HG03095 (cell line): ENCODE measurements around the gene MAST4.

Experiments used
- ATAC-seq: cut with Tn5 transposase; IDR thresholded peaks from one replicate; pipeline ENCODE4 v1.9.1; 2021; ENCODE audit warnings: moderate library complexity; ENCODE audit not compliant: unreplicated experiment

The MAST4 gene

DNA sequence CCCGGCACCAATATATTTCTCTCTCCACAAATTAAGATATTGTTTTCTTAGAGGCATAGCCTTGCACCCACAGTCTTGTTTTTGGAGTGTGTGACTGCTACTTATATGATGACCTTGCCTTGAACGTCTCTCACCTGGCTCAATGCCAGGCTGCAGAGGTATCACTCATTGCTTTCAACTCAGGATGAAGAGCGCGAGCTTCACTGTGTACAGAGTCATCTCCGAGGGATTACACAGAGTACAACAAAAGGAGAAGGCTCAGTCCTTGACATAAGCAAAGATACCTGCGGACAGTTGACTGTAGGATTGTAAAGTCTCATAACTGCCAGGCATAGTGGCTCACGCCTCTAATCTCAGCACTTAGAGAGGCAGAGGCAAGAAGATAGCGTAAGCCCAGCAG, 546.6 kb downstream of the MAST4 start:
- no peak for ATAC-seq

GRCh38 chr5:67143549-67143948, 547.4 kb downstream of the MAST4 start:
- no peak for ATAC-seq

DNA sequence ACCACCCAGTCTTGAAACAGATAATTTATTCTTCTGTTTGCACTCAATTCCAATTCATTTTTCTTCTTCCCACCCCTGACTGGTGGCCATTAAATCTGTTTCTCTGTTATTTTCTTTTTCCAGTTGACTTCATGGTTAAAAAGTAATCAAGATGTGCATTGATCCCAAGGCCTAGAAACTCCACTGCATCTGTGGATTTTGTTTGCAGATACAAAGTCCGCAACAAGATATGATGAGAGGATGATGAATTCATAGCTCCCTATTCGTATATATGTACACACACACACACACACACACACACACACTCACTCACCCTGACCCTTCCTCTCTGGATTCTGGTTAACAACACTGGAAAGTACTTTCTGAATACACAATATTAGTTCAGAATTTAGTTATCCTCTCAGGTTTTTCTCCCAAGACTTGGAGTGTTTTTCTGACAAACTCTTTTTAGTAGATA, 548.0 kb downstream of the MAST4 start:
- ATAC-seq: no peak

DNA sequence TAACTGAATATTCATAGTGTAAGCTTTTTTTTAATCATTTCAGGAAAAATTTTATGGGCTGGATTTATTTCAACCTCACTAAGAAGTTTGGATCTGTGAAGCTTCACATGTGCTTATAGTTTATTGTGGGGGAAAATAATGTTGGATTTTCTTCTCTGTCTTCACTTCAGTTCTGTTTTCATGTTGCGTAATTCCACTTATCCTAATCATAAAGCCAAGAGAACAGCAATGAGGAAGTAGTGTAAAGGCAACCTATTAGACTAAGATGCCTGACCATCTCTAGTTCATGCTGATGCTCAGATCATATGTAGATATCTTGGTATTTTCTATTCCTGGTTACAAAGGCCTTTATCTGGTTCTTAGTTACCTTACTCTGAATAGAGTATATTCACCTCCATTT, 550.4 kb downstream of the MAST4 start:
- no peak for ATAC-seq

DNA sequence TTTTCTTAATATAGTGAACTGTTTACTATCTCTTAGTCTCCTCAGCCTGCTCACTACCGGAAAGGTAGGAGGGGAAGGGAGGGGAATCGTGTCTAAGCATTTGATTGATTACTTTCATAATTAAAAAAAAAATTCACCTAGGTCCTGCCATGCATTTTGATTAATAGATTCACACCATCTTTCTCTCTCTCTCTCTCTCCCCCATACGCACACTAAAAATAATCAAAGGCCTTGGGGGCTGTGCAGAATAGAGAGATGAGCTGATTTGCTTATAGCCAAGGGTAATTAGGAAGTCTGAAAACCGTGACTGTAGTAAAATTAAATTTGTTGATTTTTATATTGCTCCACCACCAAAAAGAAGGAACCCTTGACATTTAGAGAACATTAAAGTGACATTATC, 550.8 kb downstream of the MAST4 start:
- no peak for ATAC-seq

DNA sequence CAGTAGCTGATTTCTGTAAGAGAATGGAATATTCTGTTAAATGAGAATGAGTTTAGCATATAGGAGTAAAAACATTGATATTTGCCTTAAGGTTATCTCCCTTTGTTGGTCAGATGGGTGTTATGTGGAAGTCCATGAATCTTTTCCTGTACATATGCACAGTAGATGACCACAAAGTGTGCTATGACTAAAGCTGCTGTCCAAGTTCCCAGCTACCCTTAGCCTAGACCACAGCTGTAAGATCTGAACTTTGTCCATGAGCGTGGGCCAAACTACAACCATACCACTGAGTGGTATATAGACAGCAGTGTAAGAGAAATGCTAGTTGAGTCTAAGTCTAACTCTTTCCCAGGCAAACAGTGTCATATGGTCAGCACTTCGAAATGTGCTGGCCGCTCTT, 551.6 kb downstream of the MAST4 start:
- no peak for ATAC-seq

GRCh38 chr5:67149057-67149950, 553.1 kb downstream of the MAST4 start:
- no peak for ATAC-seq

DNA sequence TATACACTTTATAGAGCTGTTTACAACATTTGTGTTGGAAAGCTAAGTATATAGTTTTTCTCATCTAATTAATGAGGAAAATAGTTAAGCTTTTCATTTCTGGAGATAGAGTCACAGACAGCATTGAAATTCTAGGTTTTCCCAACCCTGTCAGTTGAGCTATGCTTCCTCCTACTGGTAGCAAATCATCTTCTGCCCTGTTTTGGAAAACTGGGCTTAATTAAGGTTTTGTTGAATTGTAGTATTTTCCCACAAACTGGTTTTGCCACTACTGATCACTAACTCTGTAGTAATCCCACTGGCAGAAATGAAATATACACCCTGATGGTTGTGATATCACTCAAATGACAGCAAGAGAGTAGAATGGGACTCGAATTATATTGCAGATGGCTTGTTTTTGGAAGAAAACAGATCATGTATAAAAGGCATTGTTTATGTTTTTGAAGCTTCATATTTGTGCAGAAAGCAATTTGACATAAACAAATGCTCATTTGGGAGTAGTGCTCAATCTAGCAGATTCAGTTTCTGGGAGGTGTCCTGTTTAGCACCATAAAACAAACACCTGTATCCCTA, 553.8 kb downstream of the MAST4 start:
- no peak for ATAC-seq

DNA sequence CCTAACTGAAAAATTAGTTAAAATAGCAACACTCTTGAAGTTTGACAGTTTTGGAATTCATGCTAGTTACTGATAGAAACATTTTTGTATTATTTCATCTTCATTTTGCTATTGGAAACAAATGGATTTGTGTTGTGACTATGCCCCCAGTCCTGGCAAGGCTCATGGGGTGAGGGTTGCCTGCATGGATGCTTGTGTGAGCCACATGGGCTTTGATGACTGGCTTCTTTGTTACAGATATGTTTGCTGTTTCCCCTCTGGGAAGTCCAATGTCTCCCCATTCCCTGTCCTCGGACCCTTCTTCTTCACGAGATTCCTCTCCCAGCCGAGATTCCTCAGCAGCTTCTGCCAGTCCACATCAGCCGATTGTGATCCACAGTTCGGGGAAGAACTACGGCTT, 556.2 kb downstream of the MAST4 start:
- no peak for ATAC-seq

DNA sequence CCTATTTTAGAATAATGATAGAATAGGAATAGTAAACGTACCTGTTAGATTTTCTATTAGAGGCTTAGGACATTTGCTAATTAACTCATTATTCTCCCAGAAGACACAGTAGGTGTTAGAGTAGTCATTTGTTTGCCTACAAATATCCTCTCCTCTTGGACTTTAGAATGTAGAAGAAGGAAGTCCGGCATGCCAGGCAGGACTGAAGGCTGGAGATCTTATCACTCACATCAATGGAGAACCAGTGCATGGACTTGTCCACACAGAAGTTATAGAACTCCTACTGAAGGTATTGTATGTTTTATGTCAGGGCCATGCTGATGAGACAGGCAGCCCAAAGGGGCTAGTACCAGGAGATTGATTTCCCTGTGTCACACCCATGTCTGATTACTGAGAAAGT, 557.1 kb downstream of the MAST4 start:
- no peak for ATAC-seq

DNA sequence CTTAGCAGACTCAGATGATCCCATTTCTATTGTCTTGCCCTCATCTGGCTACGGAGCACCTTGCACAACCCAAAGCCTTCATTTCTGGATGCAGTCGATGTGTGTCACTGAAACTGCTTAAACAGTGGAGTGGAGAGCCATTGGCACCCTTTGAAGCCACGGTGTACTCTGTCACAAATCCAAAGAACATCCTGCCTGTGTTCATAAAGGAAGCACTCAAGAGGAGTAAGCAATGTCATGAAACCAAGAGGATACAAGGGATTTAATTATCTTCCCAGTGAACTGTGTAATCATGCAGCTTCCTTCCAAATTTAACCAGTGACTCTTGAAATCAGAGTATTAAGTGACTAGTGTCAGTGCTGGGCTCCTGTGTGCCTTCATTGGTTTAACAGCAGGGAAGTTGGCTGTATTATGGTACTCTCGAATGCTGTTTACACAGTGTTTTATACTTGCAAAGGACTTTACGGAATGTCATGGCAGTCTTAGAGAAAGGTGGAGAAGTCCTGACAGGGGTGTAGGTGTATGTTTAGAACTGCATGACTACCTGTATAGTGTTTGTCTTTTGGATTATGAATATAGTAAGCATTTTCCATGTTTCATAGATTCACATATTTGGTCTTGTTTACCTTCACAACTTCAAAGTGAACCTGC, 558.5 kb downstream of the MAST4 start:
- ATAC-seq: no peak

DNA sequence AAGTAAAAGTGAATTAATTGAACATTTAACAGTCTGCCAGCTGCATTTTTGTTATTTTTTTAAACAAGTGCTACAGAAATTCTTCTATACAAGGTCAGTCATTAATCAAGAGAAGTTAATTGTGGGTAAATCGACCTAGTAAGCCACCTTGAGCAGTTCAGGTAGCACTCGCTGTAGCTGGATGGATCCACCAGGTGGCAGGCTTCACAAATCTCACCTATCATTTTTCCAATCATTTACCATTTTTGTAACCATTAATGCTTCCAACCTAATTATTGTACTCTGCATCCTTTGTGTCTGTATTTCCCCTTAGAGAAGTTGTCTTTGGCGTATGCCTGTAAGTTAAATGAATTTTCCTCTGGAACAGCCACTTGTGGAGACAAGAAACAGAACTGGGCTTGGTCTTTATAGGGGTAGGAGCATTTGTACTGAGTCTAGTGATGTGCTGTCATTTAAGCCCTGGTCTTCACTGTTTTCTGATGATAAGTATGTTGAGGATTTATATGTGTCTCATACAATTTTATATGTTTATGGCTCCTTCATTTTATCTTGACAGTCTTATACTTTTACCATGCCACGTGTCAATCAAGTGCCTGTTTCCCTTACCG, 560.9 kb downstream of the MAST4 start:
- ATAC-seq: peak; percentile 61

GRCh38 chr5:67160272-67160671, 564.1 kb downstream of the MAST4 start:
- ATAC-seq: no peak

- no peak for ATAC-seq
These were observed 564.8 kb downstream of the MAST4 start for GRCh38 chr5:67160985-67161384.

- no peak for ATAC-seq
These were observed 565.6 kb downstream of the MAST4 start for GRCh38 chr5:67161767-67162166.

DNA sequence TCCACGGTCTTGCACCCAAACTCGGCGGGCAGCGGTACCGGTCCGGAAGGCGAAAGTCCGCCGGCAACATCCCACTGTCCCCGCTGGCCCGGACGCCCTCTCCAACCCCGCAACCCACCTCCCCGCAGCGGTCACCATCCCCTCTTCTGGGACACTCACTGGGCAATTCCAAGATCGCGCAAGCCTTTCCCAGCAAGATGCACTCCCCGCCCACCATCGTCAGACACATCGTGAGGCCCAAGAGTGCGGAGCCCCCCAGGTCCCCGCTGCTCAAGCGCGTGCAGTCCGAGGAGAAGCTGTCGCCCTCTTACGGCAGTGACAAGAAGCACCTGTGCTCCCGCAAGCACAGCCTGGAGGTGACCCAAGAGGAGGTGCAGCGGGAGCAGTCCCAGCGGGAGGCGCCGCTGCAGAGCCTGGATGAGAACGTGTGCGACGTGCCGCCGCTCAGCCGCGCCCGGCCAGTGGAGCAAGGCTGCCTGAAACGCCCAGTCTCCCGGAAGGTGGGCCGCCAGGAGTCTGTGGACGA, 567.1 kb downstream of the MAST4 start:
- ATAC-seq: no peak

DNA sequence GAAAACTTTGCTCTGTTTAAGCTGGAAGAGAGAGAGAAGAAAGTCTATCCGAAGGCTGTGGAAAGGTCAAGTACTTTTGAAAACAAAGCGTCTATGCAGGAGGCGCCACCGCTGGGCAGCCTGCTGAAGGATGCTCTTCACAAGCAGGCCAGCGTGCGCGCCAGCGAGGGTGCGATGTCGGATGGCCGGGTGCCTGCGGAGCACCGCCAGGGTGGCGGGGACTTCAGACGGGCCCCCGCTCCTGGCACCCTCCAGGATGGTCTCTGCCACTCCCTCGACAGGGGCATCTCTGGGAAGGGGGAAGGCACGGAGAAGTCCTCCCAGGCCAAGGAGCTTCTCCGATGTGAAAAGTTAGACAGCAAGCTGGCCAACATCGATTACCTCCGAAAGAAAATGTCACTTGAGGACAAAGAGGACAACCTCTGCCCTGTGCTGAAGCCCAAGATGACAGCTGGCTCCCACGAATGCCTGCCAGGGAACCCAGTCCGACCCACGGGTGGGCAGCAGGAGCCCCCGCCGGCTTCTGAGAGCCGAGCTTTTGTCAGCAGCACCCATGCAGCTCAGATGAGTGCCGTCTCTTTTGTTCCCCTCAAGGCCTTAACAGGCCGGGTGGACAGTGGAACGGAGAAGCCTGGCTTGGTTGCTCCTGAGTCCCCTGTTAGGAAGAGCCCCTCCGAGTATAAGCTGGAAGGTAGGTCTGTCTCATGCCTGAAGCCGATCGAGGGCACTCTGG, 567.8 kb downstream of the MAST4 start:
- no peak for ATAC-seq

DNA sequence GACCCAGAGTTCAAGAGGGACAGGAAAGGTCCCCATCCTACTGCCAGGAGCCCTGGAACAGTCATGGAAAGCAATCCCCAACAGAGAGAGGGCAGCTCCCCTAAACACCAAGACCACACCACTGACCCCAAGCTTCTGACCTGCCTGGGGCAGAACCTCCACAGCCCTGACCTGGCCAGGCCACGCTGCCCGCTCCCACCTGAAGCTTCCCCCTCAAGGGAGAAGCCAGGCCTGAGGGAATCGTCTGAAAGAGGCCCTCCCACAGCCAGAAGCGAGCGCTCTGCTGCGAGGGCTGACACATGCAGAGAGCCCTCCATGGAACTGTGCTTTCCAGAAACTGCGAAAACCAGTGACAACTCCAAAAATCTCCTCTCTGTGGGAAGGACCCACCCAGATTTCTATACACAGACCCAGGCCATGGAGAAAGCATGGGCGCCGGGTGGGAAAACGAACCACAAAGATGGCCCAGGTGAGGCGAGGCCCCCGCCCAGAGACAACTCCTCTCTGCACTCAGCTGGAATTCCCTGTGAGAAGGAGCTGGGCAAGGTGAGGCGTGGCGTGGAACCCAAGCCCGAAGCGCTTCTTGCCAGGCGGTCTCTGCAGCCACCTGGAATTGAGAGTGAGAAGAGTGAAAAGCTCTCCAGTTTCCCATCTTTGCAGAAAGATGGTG, 568.8 kb downstream of the MAST4 start:
- ATAC-seq: no peak

GRCh38 chr5:67165526-67166459, 569.6 kb downstream of the MAST4 start:
- ATAC-seq: peak; percentile 79
